ENCODE data around the gene SP8. TPM values are rescaled to one million over a fixed set of nuclear protein-coding genes. Genes with fewer than 3 reads are reported as not detected.

The SP8 gene
- total RNA-seq, 1 donor from 2014 or later = not detected

- no peak for DNase-seq (ENCODE audit: low read depth)
- TF ChIP-seq, protein P1, sequence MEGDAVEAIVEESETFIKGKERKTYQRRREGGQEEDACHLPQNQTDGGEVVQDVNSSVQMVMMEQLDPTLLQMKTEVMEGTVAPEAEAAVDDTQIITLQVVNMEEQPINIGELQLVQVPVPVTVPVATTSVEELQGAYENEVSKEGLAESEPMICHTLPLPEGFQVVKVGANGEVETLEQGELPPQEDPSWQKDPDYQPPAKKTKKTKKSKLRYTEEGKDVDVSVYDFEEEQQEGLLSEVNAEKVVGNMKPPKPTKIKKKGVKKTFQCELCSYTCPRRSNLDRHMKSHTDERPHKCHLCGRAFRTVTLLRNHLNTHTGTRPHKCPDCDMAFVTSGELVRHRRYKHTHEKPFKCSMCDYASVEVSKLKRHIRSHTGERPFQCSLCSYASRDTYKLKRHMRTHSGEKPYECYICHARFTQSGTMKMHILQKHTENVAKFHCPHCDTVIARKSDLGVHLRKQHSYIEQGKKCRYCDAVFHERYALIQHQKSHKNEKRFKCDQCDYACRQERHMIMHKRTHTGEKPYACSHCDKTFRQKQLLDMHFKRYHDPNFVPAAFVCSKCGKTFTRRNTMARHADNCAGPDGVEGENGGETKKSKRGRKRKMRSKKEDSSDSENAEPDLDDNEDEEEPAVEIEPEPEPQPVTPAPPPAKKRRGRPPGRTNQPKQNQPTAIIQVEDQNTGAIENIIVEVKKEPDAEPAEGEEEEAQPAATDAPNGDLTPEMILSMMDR (IDR thresholded peaks at IDR 0.05; ENCODE audit: insufficient read depth, low read length, poor library complexity, severe bottlenecking) = no peak
- H3K27me3 ChIP-seq (ENCODE audit: control insufficient read depth, insufficient read depth, low read length) = peaks cover 79% of the 10 kb centered on the region
- H3K36me3 ChIP-seq (ENCODE audit: control insufficient read depth, insufficient read depth, low read length) = no peaks in the 10 kb centered on the region
- no peak overlapping the region for H3K4me3 ChIP-seq (ENCODE audit: low read depth, low read length)
Measured at GRCh38 chr7:20793248-20793647, 6.6 kb upstream of the SP8 start.

DNA sequence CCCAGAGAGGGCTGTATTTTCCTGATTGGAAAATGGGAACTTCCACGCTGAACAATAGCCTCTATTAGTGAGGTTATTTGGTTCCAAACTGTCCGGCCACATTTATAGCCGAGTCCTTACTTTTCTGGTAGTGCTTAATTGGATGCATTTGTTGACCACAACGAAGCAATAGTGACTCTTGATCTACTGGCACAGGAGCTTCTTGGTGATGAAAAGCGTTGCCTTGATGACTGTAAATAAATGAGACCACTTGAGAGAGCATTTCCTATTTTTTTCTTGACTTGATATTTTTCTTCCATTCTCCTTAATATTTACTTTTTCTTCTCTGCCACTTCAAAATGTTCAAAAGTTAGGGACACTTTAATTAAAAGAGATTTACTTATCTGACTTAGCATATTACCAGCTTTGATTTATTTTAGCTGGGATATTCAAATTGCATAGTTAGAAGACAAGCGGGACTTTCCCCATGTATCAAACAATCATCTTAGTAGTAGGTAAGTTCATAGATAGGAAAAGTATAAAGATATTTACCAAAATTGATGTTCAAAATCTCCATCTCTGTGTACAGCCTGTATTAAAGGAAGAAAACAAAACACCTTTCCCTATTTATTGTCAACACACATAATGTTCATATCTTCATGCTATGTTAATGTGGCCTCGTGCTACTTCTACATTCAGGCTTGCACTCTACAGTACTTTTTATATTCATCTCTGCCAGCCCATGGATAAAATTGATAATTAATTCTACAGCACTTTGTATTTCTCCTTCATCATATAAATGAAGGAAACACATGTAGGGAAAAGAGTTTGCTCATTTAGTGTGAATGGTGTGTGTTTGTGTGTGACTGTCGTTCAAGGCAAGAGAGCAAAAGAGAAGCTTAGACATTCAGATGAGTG lies 5.1 kb upstream of the SP8 start:
- Histone ChIP-seq H3K36me3 (ENCODE audit: control insufficient read depth, insufficient read depth, low read length) (no peaks in the 10 kb centered on the region), H3K27me3 (ENCODE audit: control insufficient read depth, insufficient read depth, low read length) (peaks cover 82% of the 10 kb centered on the region), H3K4me3 (ENCODE audit: low read depth, low read length) (no peak overlapping the region)
- TF ChIP-seq, protein P1 (IDR thresholded peaks at IDR 0.05; ENCODE audit: insufficient read depth, low read length, poor library complexity, severe bottlenecking) = no peak
- DNase-seq (ENCODE audit: low read depth) = no peak

DNA sequence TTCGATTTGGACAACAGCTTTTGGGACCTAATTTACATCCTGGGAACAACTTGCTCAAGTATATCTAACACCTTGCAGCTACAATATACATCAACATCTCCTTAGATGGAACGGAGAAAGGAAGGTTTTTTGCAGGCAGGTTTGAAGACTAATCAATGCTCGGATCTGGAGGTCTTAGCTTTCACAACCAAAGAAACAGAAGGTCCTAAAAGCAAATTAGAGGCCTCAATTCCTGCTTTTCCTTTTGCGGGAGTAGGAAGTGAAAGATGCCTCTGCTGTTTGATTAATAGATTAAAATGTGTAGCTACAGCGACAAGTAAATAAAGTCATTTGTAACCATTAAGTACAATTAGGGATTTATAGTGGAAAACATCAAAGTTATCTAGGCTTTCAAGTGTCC lies 3.7 kb upstream of the SP8 start:
- TF ChIP-seq, protein P1 (IDR thresholded peaks at IDR 0.05; ENCODE audit: insufficient read depth, low read length, poor library complexity, severe bottlenecking) = no peak
- Histone ChIP-seq H3K27me3 (ENCODE audit: control insufficient read depth, insufficient read depth, low read length) (peaks cover 85% of the 10 kb centered on the region), H3K4me3 (ENCODE audit: low read depth, low read length) (no peak overlapping the region), H3K36me3 (ENCODE audit: control insufficient read depth, insufficient read depth, low read length) (no peaks in the 10 kb centered on the region)
- no peak for DNase-seq (ENCODE audit: low read depth)

- Histone ChIP-seq H3K36me3 (ENCODE audit: control insufficient read depth, insufficient read depth, low read length) (no peaks in the 10 kb centered on the region), H3K4me3 (ENCODE audit: low read depth, low read length) (no peak overlapping the region), H3K27me3 (ENCODE audit: control insufficient read depth, insufficient read depth, low read length) (peaks cover 85% of the 10 kb centered on the region)
- DNase-seq (ENCODE audit: low read depth) = no peak
- TF ChIP-seq, protein P1 (IDR thresholded peaks at IDR 0.05; ENCODE audit: insufficient read depth, low read length, poor library complexity, severe bottlenecking) = no peak
Measured at GRCh38 chr7:20788420-20788990, 1.8 kb upstream of the SP8 start.

DNA sequence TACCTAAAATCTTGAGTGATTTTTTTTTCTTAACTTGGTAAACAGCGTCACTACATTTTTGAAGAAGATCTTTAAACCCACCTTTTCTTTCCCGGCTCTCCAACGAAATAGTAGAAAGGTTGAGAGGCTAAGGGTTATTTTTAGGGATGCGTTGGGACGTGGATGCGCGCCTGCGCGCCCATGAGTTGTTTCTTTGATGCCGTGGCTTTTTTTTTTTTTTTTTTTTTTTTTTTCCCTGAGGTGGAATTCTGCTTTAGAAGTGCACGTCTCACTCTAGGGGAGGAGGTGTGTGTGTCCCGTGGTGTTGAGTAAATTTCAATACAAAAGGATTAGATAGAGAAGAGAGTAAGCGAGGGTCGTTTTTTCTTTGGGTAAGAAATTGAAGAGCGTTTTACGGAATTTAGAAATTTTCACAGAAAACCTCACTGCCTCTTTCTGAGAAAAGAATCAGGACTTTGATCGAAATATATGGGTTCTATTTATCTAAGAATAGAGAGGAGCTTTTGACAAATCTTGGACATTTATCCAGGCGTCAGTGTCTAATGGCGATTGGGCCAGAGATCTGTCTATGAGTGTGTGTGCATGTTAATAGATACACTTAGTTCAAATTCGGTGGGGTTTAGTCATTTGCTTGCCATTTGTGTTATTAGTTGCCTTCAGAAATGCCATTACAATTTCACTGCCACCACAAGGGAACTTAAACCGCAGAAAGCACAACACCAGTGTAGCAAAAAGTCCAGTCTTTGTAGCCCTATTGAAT lies 1.2 kb upstream of the SP8 start:
- DNase-seq (ENCODE audit: low read depth) = no peak
- H3K27me3 ChIP-seq (ENCODE audit: control insufficient read depth, insufficient read depth, low read length) = peaks cover 84% of the 10 kb centered on the region
- TF ChIP-seq, protein P1 (IDR thresholded peaks at IDR 0.05; ENCODE audit: insufficient read depth, low read length, poor library complexity, severe bottlenecking) = no peak
- H3K36me3 ChIP-seq (ENCODE audit: control insufficient read depth, insufficient read depth, low read length) = no peaks in the 10 kb centered on the region
- no peak overlapping the region for H3K4me3 ChIP-seq (ENCODE audit: low read depth, low read length)
